NCI-H82 (cell line): Measurements from ENCODE around the gene COL4A2.

Source experiments
- DNase-seq: peaks from one replicate; lab custom pipeline; 2025; lab: John Stamatoyannopoulos, UW

The COL4A2 gene

GRCh38 chr13:110306960-110307766 is at the start of gene COL4A2, which contains the start of gene COL4A1:
Gene COL4A2, plus strand, starts transcription at chr13:110307284. Its CDS starts 620 bp downstream, at chr13:110307904.
Gene COL4A1, minus strand, starts transcription at chr13:110307157. Its CDS starts 130 bp downstream, at chr13:110307027.
- DNase-seq: peak; percentile 43

GRCh38 chr13:110257408-110257807 is 49.7 kb upstream of the COL4A2 start:
- DNase-seq: no peak

GRCh38 chr13:110258876-110259631 is 48.0 kb upstream of the COL4A2 start:
- no peak for DNase-seq

- DNase-seq: no peak
These were observed 47.4 kb upstream of the COL4A2 start for GRCh38 chr13:110259651-110260050.

- DNase-seq: no peak
These were observed 45.7 kb upstream of the COL4A2 start for GRCh38 chr13:110261166-110262081.

GRCh38 chr13:110262082-110262436 is 45.0 kb upstream of the COL4A2 start:
- DNase-seq: no peak

GRCh38 chr13:110262508-110263291 is 44.4 kb upstream of the COL4A2 start:
- no peak for DNase-seq

GRCh38 chr13:110263404-110263803 is 43.7 kb upstream of the COL4A2 start:
- no peak for DNase-seq

- DNase-seq: no peak
These were observed 43.2 kb upstream of the COL4A2 start for GRCh38 chr13:110263888-110264287.

GRCh38 chr13:110264685-110265275 is 42.3 kb upstream of the COL4A2 start:
- DNase-seq: no peak

GRCh38 chr13:110265341-110265681 is 41.8 kb upstream of the COL4A2 start:
- no peak for DNase-seq

- DNase-seq: no peak
These were observed 41.2 kb upstream of the COL4A2 start for GRCh38 chr13:110265682-110266430.

GRCh38 chr13:110266431-110266809 is 40.7 kb upstream of the COL4A2 start:
- DNase-seq: no peak

- no peak for DNase-seq
These were observed 40.1 kb upstream of the COL4A2 start for GRCh38 chr13:110266983-110267382.

GRCh38 chr13:110268061-110268460 is 39.0 kb upstream of the COL4A2 start:
- no peak for DNase-seq

GRCh38 chr13:110268576-110269185 is 38.4 kb upstream of the COL4A2 start:
- no peak for DNase-seq

GRCh38 chr13:110269509-110270185 is 37.4 kb upstream of the COL4A2 start:
- DNase-seq: no peak

GRCh38 chr13:110270507-110270906 is 36.6 kb upstream of the COL4A2 start:
- DNase-seq: no peak

GRCh38 chr13:110271313-110271712 is 35.8 kb upstream of the COL4A2 start:
- DNase-seq: no peak
